Stromal cell of bone marrow (primary cell): ENCODE results near the gene DCBLD2.
"Not testable (repeated sequence)": the region's sequence is repeated elsewhere in the genome, so short reads cannot be mapped to it uniquely, and the experiment has no call there.

ENCODE experiments used
- DNase-seq: peaks from one replicate; pipeline ENCODE4 v3.0.0-alpha.2; 2012; ENCODE audit warnings: low read depth

DCBLD2 gene

GRCh38 chr3:98892263-98892662 is 9.2 kb downstream of the DCBLD2 start:
- DNase-seq = no peak

DNA sequence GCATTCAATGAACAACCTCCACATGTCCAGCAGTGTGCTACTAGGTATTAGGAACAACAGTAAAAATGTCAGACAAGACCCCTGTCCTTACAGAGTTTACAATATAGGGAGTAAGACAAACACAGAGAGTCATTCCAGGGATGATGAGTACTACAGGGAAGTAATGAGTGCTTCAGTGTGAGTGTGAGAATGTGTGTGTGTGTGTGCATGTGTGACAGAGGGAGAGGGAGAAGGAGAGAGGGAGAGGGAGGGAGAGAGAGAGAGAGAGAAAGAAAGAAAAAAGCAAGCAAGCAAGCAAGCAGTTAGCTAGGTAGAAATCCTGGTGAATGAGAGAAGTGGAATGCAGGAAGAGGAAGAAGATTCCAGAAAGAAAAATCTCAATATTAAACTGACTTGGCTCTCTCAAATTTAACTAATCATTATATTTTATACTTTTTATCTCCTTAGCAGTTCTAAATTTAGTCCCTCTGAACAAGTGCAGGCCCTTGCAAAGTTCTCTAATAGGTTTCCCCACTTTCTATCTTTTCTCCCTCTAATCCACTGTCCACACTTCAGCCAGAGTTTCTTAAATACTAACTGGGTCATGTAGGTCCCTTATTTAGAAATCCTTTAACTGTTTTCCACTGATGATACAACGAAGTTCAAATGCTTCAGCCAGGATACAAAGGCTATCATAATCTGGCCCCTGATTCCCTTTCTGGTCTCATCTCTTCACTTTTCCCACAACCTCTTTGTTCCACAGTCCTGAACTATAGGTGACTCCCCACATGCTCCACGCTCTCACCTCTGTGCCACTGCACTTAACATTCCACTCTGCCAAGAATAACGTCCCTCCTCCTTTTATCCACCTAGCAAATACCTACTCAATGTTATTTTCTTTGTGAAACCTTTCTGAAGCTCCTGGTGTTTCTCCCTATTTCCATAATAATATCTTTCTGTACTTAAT is 10.3 kb downstream of the DCBLD2 start:
- no peak for DNase-seq

DNA sequence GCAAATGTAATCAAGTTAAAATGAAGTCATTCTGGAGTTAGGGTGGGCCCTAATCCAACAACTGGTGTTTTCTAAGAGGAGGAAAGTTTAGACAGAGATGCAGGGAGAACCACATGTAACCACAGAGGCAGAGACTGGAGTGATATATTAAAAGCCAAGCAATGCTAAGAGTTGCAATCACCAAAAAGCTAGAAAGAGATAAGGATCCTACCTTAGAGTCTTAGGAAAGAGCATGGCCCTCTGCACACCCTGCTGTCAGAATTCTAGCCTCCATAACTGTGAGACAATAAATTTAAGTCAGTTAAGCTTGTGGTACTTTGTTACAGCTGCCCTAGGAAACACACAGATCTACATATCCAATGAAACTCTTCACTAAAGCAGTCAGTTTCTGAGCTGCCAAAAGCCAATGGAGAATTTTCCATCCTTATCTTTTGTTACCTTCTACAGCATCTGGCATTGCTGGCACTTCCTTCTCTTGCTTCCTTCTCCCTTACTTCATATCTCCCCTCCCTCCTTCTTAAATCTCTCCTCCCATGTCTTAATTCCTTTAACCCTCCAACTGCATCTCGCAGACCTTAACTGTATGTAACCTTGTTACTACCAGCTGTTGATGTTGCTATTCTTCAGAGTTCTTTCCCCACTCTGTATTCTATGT is 11.2 kb downstream of the DCBLD2 start:
- DNase-seq = no peak

- no peak for DNase-seq
Observed at GRCh38 chr3:98887684-98888083, 13.8 kb downstream of the DCBLD2 start.

- no peak for DNase-seq
Observed at GRCh38 chr3:98886525-98886924, 15.0 kb downstream of the DCBLD2 start.

- DNase-seq = no peak
Observed at GRCh38 chr3:98885851-98886250, 15.6 kb downstream of the DCBLD2 start.

- no peak for DNase-seq
Observed at GRCh38 chr3:98884675-98885371, 16.7 kb downstream of the DCBLD2 start.

- DNase-seq = not testable (repeated sequence)
Observed at GRCh38 chr3:98882614-98883333, 18.7 kb downstream of the DCBLD2 start.

DNA sequence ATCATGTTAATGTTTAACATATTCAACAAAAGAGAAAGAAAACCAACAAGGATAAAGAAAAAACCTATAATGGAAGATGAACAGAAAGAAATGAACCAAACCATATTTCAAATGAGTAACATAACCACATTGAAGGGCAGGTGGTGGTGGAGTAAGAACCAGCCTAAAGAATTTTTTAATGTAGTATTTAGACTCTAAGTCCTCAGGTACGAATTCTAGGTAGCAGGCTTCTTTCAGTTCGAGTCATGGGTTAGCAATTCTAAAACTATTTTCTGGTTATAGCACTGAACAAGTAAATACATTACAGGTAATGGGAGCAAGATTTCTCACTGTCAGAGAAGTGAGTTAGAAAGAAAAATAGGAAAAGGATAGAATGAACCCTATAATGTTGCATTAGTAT is 24.4 kb downstream of the DCBLD2 start:
- DNase-seq = no peak

DNA sequence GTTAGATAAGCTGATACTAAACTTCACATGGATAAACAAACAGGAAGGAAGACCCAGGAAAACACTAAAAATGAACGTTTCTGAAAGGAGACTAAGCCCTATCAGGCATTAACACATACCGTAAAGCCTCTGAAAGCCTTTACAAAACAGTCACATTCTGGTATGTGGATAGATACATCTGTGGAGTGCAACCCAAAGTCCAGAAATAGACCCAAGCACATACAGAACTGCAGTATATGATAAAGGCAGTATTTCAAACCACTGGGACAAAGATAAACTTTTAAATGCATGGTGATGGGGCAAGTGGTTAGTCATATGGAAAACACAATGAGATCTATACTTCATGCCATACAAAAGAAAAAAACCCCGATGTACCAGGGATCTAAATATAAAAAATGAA is 26.0 kb downstream of the DCBLD2 start:
- DNase-seq = no peak

DNA sequence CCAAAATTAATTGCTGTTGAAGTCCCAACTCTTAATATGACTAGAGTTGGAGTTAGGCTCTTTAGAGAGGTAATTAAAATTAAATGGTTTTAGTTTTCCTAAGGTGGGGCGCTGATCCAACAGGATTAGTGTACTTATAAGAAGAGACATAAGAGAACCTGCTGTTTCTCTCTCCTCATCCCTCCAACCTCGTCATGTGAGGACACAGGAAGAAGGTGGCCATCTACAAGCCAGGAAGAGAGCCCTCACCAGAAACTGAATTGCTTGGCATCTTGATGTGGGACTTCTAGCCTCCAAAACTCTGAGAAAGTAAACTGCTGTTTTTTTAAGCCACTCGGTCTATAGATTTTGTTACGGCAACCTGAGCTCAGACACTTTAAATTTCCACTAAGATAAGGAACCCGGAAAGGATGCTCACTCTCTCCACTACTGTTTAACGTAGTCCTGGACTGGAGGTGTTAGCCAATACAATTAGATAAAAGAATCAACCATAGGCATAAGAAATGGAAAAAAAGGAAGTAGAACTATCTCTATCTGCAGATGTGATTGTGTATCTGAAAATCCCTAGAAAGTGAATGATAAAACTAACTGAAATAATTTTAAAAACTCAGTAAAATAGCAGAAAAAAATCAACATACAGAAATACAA is 26.8 kb downstream of the DCBLD2 start:
- no peak for DNase-seq

- no peak for DNase-seq
Observed at GRCh38 chr3:98869391-98869790, 32.1 kb downstream of the DCBLD2 start.

GRCh38 chr3:98857971-98858370 is 43.5 kb downstream of the DCBLD2 start:
- not testable (repeated sequence) for DNase-seq

DNA sequence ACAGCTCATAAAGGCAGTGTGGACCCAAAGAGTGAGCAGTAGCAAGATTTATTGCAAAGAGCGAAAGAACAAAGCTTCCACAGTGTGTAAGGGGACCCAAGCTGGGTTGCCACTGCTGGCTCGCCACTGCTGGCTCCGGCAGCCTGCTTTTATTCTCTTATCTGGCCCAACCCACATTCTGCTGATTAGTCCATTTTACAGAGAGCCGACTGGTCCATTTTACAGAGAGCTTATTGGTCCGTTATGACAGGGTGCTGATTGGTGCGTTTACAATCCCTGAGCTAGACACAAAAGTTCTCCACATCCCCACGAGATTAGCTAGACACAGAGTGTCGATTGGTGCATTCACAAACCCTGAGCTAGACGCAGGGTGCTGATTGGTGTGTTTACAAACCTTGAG is 44.2 kb downstream of the DCBLD2 start:
- not testable (repeated sequence) for DNase-seq

DNA sequence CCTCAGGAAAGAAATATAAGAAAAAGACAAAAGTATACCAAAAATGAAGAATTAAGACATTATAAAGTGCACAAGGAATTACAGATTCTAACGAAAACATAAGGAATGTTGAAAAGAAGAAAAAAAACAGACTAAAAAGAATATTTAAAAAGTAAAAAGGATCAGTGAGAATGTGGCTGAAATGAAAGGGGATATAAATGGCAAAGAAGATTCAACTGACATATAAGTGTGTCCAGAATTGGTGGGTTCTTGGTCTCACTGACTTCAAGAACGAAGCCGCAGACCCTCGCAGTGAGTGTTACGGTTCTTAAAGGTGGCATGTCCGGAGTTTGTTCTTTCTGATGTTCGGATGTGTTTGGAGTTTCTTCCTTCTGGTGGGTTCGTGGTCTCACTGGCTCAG is 44.8 kb downstream of the DCBLD2 start:
- no peak for DNase-seq

- DNase-seq = peak; percentile 93
Observed at GRCh38 chr3:98855806-98856400, 45.6 kb downstream of the DCBLD2 start.

DNA sequence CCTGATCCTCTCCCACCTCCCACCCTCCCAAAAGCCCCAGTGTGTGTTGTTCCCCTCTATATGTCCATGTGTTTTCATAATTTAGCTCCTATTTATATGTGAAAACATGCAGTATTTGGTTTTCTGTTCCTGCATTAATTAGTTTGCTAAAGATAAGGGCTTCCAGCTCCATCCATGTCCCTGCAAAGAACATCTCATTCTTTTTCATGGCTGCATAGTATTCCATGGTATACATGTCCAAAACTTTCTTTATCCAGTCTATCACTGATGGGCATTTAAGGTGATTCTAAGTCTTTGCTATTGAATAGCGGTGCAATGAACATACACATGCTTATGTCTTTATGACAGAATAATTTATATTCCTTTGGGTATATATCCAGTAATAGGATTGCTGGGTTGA is 53.4 kb downstream of the DCBLD2 start:
- no peak for DNase-seq

DNA sequence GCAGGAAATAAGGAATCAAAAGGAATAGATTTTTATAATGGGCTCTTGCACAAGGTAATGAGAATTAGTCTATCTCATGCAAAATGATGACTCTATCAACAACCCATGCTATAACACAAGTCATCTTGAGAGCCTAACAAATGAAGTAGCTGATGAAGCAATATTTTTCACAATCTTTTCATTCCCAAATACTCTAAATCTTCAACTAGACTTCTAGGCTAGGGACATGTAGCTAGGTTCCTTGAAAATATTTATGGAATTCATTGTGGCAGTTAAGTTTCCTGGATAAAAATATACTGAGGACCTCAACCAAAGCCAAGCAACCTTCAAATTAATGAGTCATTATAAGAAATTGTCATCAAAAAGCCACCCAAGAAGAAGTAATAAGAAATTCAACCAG is 55.4 kb downstream of the DCBLD2 start:
- DNase-seq = no peak

- no peak for DNase-seq
Observed at GRCh38 chr3:98843266-98843959, 58.1 kb downstream of the DCBLD2 start.

DNA sequence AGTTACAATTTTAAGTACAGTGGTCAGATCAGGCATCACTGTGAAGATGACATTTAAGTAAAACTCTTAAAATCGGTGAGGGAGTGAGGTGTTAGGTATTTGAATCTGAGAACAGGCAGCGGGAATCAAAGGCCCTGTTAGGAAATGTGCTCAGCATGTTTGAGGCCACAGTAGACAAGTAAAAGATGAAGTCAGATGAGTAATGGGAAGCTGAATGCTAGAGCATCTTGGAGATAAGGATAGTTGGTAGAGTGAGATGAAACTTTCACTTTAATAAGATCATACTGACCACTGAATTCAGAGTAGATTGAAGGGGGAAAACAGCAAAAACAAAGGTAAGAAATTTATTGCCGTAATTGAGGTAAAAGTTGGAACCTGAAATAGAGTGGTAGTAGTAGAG is 61.6 kb downstream of the DCBLD2 start:
- DNase-seq = no peak

GRCh38 chr3:98831060-98831459 is 70.4 kb downstream of the DCBLD2 start:
- DNase-seq = not testable (repeated sequence)
